Muscle of leg (tissue), 11 donors: Measurements from ENCODE around the gene POMGNT2. TPM values are rescaled to one million over a fixed set of nuclear protein-coding genes. Genes with fewer than 3 reads are reported as not detected.

Experiments used
- DNase-seq: peaks from one replicate; pipeline ENCODE4 v3.0.0; 2013
- H3K27ac ChIP-seq: one replicate; pipeline ENCODE4 v1.5.1; 2013; ENCODE audit warnings: mild to moderate bottlenecking, low read length, control low read depth
- H3K27me3 ChIP-seq: one replicate; pipeline ENCODE4 v1.6.1; 2013; ENCODE audit warnings: low read length; ENCODE audit not compliant: control insufficient read depth, insufficient read depth
- H3K36me3 ChIP-seq: one replicate; pipeline ENCODE4 v1.6.1; 2013; ENCODE audit warnings: low read length; ENCODE audit not compliant: control insufficient read depth, insufficient read depth
- H3K4me1 ChIP-seq: one replicate; pipeline ENCODE4 v1.6.1; 2013; ENCODE audit warnings: low read length; ENCODE audit not compliant: control insufficient read depth, insufficient read depth
- H3K4me3 ChIP-seq: one replicate; pipeline ENCODE4 v1.5.1; 2013; ENCODE audit warnings: low read length, control low read depth
- H3K9me3 ChIP-seq: replicated peaks from 2 replicates; pipeline ENCODE4 v1.6.1; 2013; ENCODE audit warnings: low read depth, low read length; ENCODE audit not compliant: control insufficient read depth
- WGBS: methylation state at CpG from one replicate; pipeline ENCODE4 v1.1.5; 2013; ENCODE audit warnings: missing lambda C conversion rate; ENCODE audit not compliant: insufficient coverage; 5-methylcytosine and 5-hydroxymethylcytosine counted together
- polyA plus RNA-seq, 8 donors: library from polyadenylated mRNA; unstranded; fragments of 120-200 nt; gene quantifications; one replicate each; pipeline versions ENCODE4 v1.2.1 to v1.2.3, GENCODE V29; 2013; ENCODE audit warnings: inconsistent platforms in 1 of 8, low replicate concordance in 1 of 8; ENCODE audit not compliant: insufficient read length in 8 of 8, insufficient read depth in 1 of 8
- total RNA-seq: library from RNA; stranded (reverse); fragments of 120-200 nt; gene quantifications from one replicate; pipeline ENCODE4 v1.2.4, GENCODE V29; 2013

Gene POMGNT2
- total and polyA plus RNA-seq, 9 donors = 16.6 to 27.7 (median 23.7) TPM

- Histone ChIP-seq H3K27ac (no peak overlapping the region), H3K9me3 (peaks cover 5% of the 10 kb centered on the region), H3K27me3 (no peaks in the 10 kb centered on the region), H3K4me1 (no peaks in the 10 kb centered on the region), H3K4me3 (no peak overlapping the region), H3K36me3 (peaks cover 36% of the 10 kb centered on the region)
- no peak for DNase-seq
Observed at GRCh38 chr3:43077707-43078106, 28.2 kb downstream of the POMGNT2 start.

- H3K4me1 ChIP-seq = no peaks in the 10 kb centered on the region
- 100% methylated on average over 3 of the region's 6 CpGs for WGBS
- DNase-seq = no peak
Observed at GRCh38 chr3:43077261-43077660, 28.6 kb downstream of the POMGNT2 start.

GRCh38 chr3:43076857-43077256, 29.0 kb downstream of the POMGNT2 start:
- Histone ChIP-seq H3K36me3 (peaks cover 32% of the 10 kb centered on the region), H3K9me3 (peaks cover 3% of the 10 kb centered on the region), H3K27ac (no peak overlapping the region), H3K4me3 (no peak overlapping the region), H3K4me1 (no peaks in the 10 kb centered on the region), H3K27me3 (no peaks in the 10 kb centered on the region)
- WGBS = 100% methylated on average over 1 of the region's 4 CpGs
- DNase-seq = no peak

More at GRCh38 chr3:43077261-43077660, 28.6 kb downstream of the POMGNT2 start:
- Histone ChIP-seq H3K9me3 (peaks cover 5% of the 10 kb centered on the region), H3K4me3 (no peak overlapping the region), H3K27ac (no peak overlapping the region), H3K27me3 (no peaks in the 10 kb centered on the region), H3K36me3 (peaks cover 32% of the 10 kb centered on the region)

GRCh38 chr3:43075904-43076661, 29.8 kb downstream of the POMGNT2 start:
- Histone ChIP-seq H3K4me3 (no peak overlapping the region), H3K4me1 (no peaks in the 10 kb centered on the region)
- 100% methylated on average over 1 of the region's 5 CpGs for WGBS

GRCh38 chr3:43074901-43075689, 30.8 kb downstream of the POMGNT2 start:
- Histone ChIP-seq H3K4me1 (no peaks in the 10 kb centered on the region), H3K27me3 (no peaks in the 10 kb centered on the region), H3K36me3 (peaks cover 20% of the 10 kb centered on the region), H3K9me3 (peaks cover 2% of the 10 kb centered on the region), H3K4me3 (no peak overlapping the region), H3K27ac (no peak overlapping the region)
- WGBS = no CpG with 5 or more reads among the region's 5 CpGs
- no peak for DNase-seq

More at GRCh38 chr3:43075904-43076661, 29.8 kb downstream of the POMGNT2 start:
- peaks cover 2% of the 10 kb centered on the region for H3K9me3 ChIP-seq
- DNase-seq = no peak
- no peaks in the 10 kb centered on the region for H3K27me3 ChIP-seq
- peaks cover 30% of the 10 kb centered on the region for H3K36me3 ChIP-seq
- H3K27ac ChIP-seq = no peak overlapping the region

- no peak overlapping the region for H3K4me3 ChIP-seq
- peaks cover 2% of the 10 kb centered on the region for H3K9me3 ChIP-seq
- H3K4me1 ChIP-seq = no peaks in the 10 kb centered on the region
- H3K27ac ChIP-seq = no peak overlapping the region
- no peak for DNase-seq
- H3K27me3 ChIP-seq = no peaks in the 10 kb centered on the region
- peaks cover 14% of the 10 kb centered on the region for H3K36me3 ChIP-seq
- no CpG with 5 or more reads among the region's 4 CpGs for WGBS
Observed at GRCh38 chr3:43074482-43074881, 31.4 kb downstream of the POMGNT2 start.

- H3K27me3 ChIP-seq = no peaks in the 10 kb centered on the region
- WGBS = 77% methylated on average over 4 of the region's 5 CpGs
Observed at GRCh38 chr3:43073836-43074220, 32.1 kb downstream of the POMGNT2 start.

GRCh38 chr3:43073116-43073835, 32.6 kb downstream of the POMGNT2 start:
- DNase-seq = no peak
- peaks cover 4% of the 10 kb centered on the region for H3K36me3 ChIP-seq
- 82% methylated on average over 3 of the region's 7 CpGs for WGBS

More at GRCh38 chr3:43073836-43074220, 32.1 kb downstream of the POMGNT2 start:
- Histone ChIP-seq H3K9me3 (peaks cover 2% of the 10 kb centered on the region), H3K4me3 (no peak overlapping the region), H3K36me3 (peaks cover 7% of the 10 kb centered on the region), H3K4me1 (no peaks in the 10 kb centered on the region), H3K27ac (no peak overlapping the region)
- DNase-seq = no peak

GRCh38 chr3:43072361-43072760, 33.5 kb downstream of the POMGNT2 start:
- Histone ChIP-seq H3K27me3 (no peaks in the 10 kb centered on the region), H3K36me3 (peaks cover under 1% of the 10 kb centered on the region), H3K4me3 (no peak overlapping the region), H3K27ac (no peak overlapping the region), H3K4me1 (no peaks in the 10 kb centered on the region), H3K9me3 (peaks cover 2% of the 10 kb centered on the region)
- 80% methylated on average over 1 of the region's 4 CpGs for WGBS
- DNase-seq = no peak

More at GRCh38 chr3:43073116-43073835, 32.6 kb downstream of the POMGNT2 start:
- Histone ChIP-seq H3K4me1 (no peaks in the 10 kb centered on the region), H3K27me3 (no peaks in the 10 kb centered on the region), H3K27ac (no peak overlapping the region), H3K4me3 (no peak overlapping the region), H3K9me3 (peaks cover 2% of the 10 kb centered on the region)
